DND-41 (cell line): ENCODE measurements around the gene FBXO9.

Experiments used
- EZH2 ChIP-seq: IDR thresholded peaks from 3 replicates; pipeline ENCODE4 v1.6.1; 2012; ENCODE audit warnings: borderline replicate concordance, low read depth, mild to moderate bottlenecking, moderate library complexity, low read length, inconsistent platforms; ENCODE audit not compliant: severe bottlenecking
- TF ChIP-seq, protein P1 (sequence below): IDR thresholded peaks from 2 replicates; pipeline ENCODE4 v1.5.1; 2012; ENCODE audit warnings: borderline replicate concordance, low read length, moderate library complexity, mild to moderate bottlenecking; ENCODE audit not compliant: poor library complexity, severe bottlenecking; ENCODE audit errors: extremely low read depth

DNA sequence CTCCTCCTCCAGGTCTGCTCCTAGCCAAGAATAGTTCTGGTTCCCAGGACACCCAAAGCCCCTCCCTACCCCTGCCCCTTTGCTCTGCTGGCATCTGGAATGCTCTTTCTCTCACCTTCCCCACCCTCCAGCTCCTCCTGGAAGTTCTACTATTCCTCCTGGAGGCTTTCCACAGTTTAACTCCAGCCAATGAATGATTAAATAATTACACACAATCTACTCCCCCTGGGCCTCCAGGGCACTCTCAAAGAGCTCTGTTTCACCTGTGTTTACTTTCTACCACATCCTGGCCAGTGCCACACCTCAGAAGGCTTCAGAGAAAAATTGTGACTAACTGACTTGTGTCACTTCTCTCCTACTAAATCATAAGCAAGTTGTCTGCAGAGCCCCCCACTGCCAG is 47.2 kb downstream of the FBXO9 start:
- TF ChIP-seq, protein P1, sequence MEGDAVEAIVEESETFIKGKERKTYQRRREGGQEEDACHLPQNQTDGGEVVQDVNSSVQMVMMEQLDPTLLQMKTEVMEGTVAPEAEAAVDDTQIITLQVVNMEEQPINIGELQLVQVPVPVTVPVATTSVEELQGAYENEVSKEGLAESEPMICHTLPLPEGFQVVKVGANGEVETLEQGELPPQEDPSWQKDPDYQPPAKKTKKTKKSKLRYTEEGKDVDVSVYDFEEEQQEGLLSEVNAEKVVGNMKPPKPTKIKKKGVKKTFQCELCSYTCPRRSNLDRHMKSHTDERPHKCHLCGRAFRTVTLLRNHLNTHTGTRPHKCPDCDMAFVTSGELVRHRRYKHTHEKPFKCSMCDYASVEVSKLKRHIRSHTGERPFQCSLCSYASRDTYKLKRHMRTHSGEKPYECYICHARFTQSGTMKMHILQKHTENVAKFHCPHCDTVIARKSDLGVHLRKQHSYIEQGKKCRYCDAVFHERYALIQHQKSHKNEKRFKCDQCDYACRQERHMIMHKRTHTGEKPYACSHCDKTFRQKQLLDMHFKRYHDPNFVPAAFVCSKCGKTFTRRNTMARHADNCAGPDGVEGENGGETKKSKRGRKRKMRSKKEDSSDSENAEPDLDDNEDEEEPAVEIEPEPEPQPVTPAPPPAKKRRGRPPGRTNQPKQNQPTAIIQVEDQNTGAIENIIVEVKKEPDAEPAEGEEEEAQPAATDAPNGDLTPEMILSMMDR: no peak
- no peak for TF ChIP-seq EZH2
